OCI-LY7 (cell line): ENCODE results near the gene FRAT2. TPM values are rescaled to one million over a fixed set of nuclear protein-coding genes. Genes with fewer than 3 reads are reported as not detected.

Source experiments
- BruUV-seq: library from RNA; stranded (reverse); fragments of 400-500 nt; replicated peaks from 2 replicates; lab custom pipeline; 2021; lab: Mats Ljungman, UMichigan
- CTCF ChIA-PET: fragments of 300-600 bp; sonication (Branson Sonifier 250); formaldehyde crosslinking; loops from one replicate; lab custom pipeline; 2022; ENCODE audit warnings: antibody characterized with exemption; ENCODE audit not compliant: unreplicated experiment; lab: Charles Lee
- POLR2A ChIA-PET: fragments of 300-600 bp; sonication (Branson Sonifier 250); formaldehyde crosslinking; loops from one replicate; lab custom pipeline; 2022; ENCODE audit warnings: antibody characterized with exemption; lab: Charles Lee
- DNase-seq: peaks from one replicate; pipeline ENCODE4 v3.0.0-alpha.2; 2015; ENCODE audit warnings: low spot score
- H2AFZ ChIP-seq: fragments of 200-600 bp; sonication (generic), shearing (Covaris generic); 2 replicates; pipeline ENCODE4 v1.6.1; 2014; ENCODE audit warnings: mild to moderate bottlenecking, antibody characterized with exemption, low read length, moderate library complexity
- H3K27ac ChIP-seq: fragments of 200-600 bp; sonication (generic); 2 replicates; pipeline ENCODE4 v1.5.1; 2014; ENCODE audit warnings: mixed run types, low read depth, mild to moderate bottlenecking, moderate library complexity, low read length, inconsistent platforms; ENCODE audit not compliant: poor library complexity, severe bottlenecking
- H3K36me3 ChIP-seq: fragments of 200-600 bp; sonication (generic); 2 replicates; pipeline ENCODE4 v1.6.1; 2014; ENCODE audit warnings: mild to moderate bottlenecking, antibody characterized with exemption, low read length, moderate library complexity, mixed read lengths; ENCODE audit not compliant: insufficient read depth
- H3K4me1 ChIP-seq: fragments of 200-600 bp; sonication (generic); 2 replicates; pipeline ENCODE4 v1.5.1; 2014; ENCODE audit warnings: mild to moderate bottlenecking, low read length; ENCODE audit not compliant: insufficient read depth, poor library complexity, severe bottlenecking
- H3K4me2 ChIP-seq: fragments of 200-600 bp; sonication (generic); 2 replicates; pipeline ENCODE4 v1.6.1; 2014; ENCODE audit warnings: mild to moderate bottlenecking, low read length
- H3K4me3 ChIP-seq: fragments of 200-600 bp; sonication (generic); 2 replicates; pipeline ENCODE4 v1.5.1; 2014; ENCODE audit warnings: mild to moderate bottlenecking, low read depth, low read length; ENCODE audit not compliant: poor library complexity, severe bottlenecking
- H3K79me2 ChIP-seq: fragments of 200-600 bp; sonication (generic); 2 replicates; pipeline ENCODE4 v1.6.1; 2016; ENCODE audit warnings: low read depth, mild to moderate bottlenecking, low read length, moderate library complexity, mixed read lengths; ENCODE audit not compliant: insufficient read depth
- H3K9me2 ChIP-seq: fragments of 200-600 bp; sonication (generic); 2 replicates; pipeline ENCODE4 v1.6.1; 2016; ENCODE audit warnings: mild to moderate bottlenecking, low read length, mixed read lengths; ENCODE audit not compliant: insufficient read depth
- H3K9me3 ChIP-seq: fragments of 200-600 bp; sonication (generic); 2 replicates; pipeline ENCODE4 v1.6.1; 2014; ENCODE audit warnings: mild to moderate bottlenecking, mixed run types, low read length, mixed read lengths
- H4K20me1 ChIP-seq: fragments of 200-600 bp; sonication (generic); 2 replicates; pipeline ENCODE4 v1.6.1; 2014; ENCODE audit warnings: mild to moderate bottlenecking, antibody characterized with exemption, low read length, moderate library complexity, mixed read lengths; ENCODE audit not compliant: insufficient read depth
- CTCF ChIP-seq: fragments of 200-600 bp; sonication (generic); conservative IDR thresholded peaks from 2 replicates; pipeline ENCODE4 v1.5.1; 2014; ENCODE audit warnings: mild to moderate bottlenecking, antibody characterized with exemption, low read length, moderate library complexity, mixed read lengths
- EZH2phosphoT487 ChIP-seq: fragments of 200-600 bp; sonication (generic); IDR thresholded peaks from 2 replicates; pipeline ENCODE4 v1.6.1; 2018; ENCODE audit warnings: low read depth, borderline replicate concordance, mild to moderate bottlenecking, mixed run types, antibody characterized with exemption, low read length, moderate library complexity, mixed read lengths
- intact Hi-C: fragments of 100-400 bp; cut with micrococcal nuclease; formaldehyde crosslinking; loops from one replicate; pipeline ENCODE4 v1.10.0; 2022; ENCODE audit not compliant: unreplicated experiment
- total RNA-seq, 2 experiments: library from RNA; depleted of rRNA in 1 of 2; stranded (reverse); fragments of >200 nt in 1 of 2; shearing (Covaris generic) in 1 of 2; gene quantifications; 2 replicates each; pipeline ENCODE4 v1.2.3, GENCODE V29; 2014 to 2022

Gene FRAT2
- total RNA-seq, 2 experiments from 2014 or later: 9.3 to 18.4 TPM

GRCh38 chr10:97336446-97336845 lies 1.9 kb upstream of the FRAT2 start:
- Histone ChIP-seq H3K4me1 (peaks cover 48% of the 10 kb centered on the region), H3K4me2 (peak overlapping the region; percentile 78), H3K9me2 (no peaks in the 10 kb centered on the region), H3K27ac (no peak overlapping the region), H3K36me3 (no peaks in the 10 kb centered on the region), H3K79me2 (no peaks in the 10 kb centered on the region; the same call in 1 of the 2 replicates), H2AFZ (no peak overlapping the region), H4K20me1 (no peaks in the 10 kb centered on the region), H3K4me3 (no peak overlapping the region), H3K9me3 (no peaks in the 10 kb centered on the region)
- DNase-seq: no peak
- ChIA-PET CTCF (no interaction called here), POLR2A (no interaction called here)
- intact Hi-C loops: no loop called here
- no peak for TF ChIP-seq CTCF
- no peak for TF ChIP-seq EZH2phosphoT487
- BruUV-seq: no TSS peak

- intact Hi-C loops: no loop called here
- Histone ChIP-seq H4K20me1 (no peaks in the 10 kb centered on the region), H3K9me2 (no peaks in the 10 kb centered on the region), H2AFZ (no peak overlapping the region), H3K4me2 (peak overlapping the region; percentile 78), H3K4me1 (peaks cover 48% of the 10 kb centered on the region), H3K27ac (no peak overlapping the region), H3K4me3 (no peak overlapping the region), H3K79me2 (no peaks in the 10 kb centered on the region; the same call in 1 of the 2 replicates), H3K36me3 (no peaks in the 10 kb centered on the region), H3K9me3 (no peaks in the 10 kb centered on the region)
- CTCF ChIA-PET: no interaction called here
- no peak for DNase-seq
- POLR2A ChIA-PET: no interaction called here
- BruUV-seq: TSS peak; percentile 57
- TF ChIP-seq CTCF (no peak), EZH2phosphoT487 (no peak)
Observed at GRCh38 chr10:97336006-97336405, 1.5 kb upstream of the FRAT2 start.

DNA sequence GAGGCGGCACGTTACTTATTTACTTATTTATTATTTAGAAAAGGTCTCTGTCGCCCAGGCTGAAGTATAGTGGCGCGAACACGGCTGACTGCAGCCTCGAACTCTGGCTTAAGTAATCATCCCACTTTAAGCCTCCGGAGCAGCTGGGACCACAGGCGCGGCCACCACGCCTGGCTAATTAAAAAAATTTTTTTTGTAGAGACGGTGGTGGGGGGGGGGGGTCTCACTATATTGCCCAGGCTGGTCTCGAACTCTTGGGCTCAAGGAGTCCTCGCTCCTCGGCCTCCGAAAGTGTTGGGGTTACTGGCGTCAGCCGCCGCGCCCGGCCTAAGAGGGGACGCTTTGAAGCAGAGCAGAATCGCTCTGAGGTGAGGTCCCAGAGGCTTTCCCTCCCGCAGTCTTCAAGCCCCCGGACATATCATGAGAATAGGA lies 675 bp upstream of the FRAT2 start:
- Histone ChIP-seq H2AFZ (peak overlapping the region; percentile 97), H3K4me1 (peaks cover 48% of the 10 kb centered on the region), H4K20me1 (no peaks in the 10 kb centered on the region), H3K4me2 (peak overlapping the region; percentile 78), H3K36me3 (no peaks in the 10 kb centered on the region), H3K9me2 (no peaks in the 10 kb centered on the region), H3K4me3 (peak overlapping the region; percentile 76), H3K27ac (peak overlapping the region; percentile 54), H3K79me2 (no peaks in the 10 kb centered on the region; the same call in 1 of the 2 replicates), H3K9me3 (no peaks in the 10 kb centered on the region)
- ChIA-PET CTCF (no interaction called here), POLR2A (no interaction called here)
- intact Hi-C loops: no loop called here
- peak; percentile 50 for DNase-seq
- BruUV-seq: no TSS peak
- no peak for TF ChIP-seq EZH2phosphoT487
- no peak for TF ChIP-seq CTCF
